Umbilical cord (tissue), 2 donors: ENCODE data around the gene CLCF1. TPM values are rescaled to one million over a fixed set of nuclear protein-coding genes. Genes with fewer than 3 reads are reported as not detected.

ENCODE experiments used
- DNase-seq: peaks from one replicate; pipeline ENCODE4 v3.0.0-alpha.2; 2015; ENCODE audit warnings: low spot score
- total RNA-seq: library from RNA; depleted of rRNA; stranded (reverse); fragments of >200 nt; gene quantifications from one replicate; pipeline ENCODE4 v1.2.3, GENCODE V29; 2014; ENCODE audit warnings: low replicate concordance; ENCODE audit not compliant: insufficient read depth

Gene CLCF1
- 11.1 TPM for total RNA-seq

DNA sequence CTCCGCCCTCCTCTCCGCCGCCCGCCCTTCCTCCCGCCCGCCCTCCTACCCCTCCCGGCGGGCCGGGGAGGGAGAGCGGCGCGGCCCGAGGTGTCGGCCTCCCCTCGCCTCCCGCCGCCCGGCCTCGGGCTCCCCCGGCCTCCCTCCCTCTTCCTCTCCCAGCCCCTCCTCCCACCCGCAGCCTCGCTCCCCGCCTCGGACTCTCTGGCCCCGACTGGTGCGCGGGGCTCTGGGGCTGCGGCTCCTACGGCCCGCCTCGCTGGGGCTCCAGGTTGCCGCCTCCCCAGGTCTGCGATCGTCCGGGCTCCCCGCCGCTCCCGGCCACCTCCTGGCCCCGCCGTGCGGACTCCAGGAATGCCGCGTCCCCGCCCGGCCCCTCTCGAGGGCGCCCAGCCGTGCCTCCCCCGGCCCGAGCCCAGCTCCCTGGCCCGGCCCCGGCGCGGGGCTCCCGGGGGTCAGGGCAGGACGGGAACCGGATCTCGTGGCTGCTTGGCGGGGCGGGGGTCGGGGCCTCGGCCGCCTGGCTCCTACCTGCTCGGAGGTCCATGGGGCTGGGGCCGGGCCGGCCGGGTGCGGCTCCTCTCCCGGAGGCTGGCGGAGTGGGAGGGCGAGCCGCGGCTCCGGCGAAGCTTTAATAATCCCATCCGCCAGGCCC, at the start of gene CLCF1:
CLCF1 (minus strand) TSS at position 606 of the 655 bp plus-strand sequence; CDS start at position 547, 59 bp downstream.
- DNase-seq = peak; percentile 83

GRCh38 chr11:67422891-67423290, 49.5 kb upstream of the CLCF1 start:
- DNase-seq = no peak

DNA sequence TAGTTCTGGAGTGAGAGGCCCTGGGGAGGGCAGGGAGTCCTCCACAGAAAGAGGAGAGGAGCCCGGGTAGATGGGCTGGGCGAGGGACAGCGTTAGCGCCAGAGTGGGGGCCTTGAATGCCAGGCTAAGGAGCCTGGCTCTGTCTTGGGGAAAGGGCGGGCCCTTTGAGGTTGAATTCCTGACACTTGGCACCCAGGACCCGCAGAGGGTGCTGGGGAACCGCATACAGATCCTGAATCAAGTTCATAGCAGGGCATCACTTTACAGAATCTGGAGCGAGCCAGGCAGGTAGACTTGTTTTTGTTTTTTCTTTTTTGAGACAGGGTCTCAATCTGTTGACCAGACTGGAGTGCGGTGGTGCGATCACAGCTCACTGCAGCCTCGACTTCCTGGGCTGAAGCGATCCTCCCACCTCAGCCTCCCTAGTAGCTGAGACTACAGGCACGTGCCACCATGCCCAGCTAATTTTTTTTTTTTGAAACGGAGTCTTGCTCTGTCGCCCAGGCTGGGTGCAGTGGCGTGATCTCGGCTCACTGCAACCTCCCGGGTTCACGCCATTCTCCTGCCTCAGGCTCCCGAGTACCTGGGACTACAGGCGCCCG, 48.1 kb upstream of the CLCF1 start:
- DNase-seq = no peak

GRCh38 chr11:67420646-67421429, 47.4 kb upstream of the CLCF1 start:
- peak; percentile 95 for DNase-seq

DNA sequence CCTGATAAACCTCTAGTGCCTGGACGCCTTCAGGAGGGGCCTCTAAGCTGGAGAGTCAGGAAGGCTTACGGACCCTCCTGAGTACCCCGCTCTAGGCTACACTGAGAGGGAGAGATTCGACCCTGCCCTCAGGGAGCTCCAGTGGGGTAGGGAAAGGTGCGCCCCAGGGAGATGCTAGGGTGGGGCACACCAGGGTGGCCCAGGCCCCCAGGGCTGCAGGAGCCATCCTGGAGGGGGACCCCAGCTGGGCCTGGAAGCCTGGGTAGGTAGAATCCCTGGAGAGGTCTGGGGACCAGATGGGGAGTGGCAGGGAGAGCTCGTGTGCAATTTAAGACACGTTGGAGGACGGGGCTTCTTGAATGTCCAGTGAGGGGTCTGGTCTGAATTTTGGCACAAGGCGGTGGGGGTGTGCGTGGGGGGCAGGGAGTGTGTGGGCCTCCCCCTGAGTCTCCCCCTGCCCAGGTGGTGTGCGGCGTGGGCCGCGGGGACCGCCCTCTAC, 46.8 kb upstream of the CLCF1 start:
- DNase-seq = no peak

DNA sequence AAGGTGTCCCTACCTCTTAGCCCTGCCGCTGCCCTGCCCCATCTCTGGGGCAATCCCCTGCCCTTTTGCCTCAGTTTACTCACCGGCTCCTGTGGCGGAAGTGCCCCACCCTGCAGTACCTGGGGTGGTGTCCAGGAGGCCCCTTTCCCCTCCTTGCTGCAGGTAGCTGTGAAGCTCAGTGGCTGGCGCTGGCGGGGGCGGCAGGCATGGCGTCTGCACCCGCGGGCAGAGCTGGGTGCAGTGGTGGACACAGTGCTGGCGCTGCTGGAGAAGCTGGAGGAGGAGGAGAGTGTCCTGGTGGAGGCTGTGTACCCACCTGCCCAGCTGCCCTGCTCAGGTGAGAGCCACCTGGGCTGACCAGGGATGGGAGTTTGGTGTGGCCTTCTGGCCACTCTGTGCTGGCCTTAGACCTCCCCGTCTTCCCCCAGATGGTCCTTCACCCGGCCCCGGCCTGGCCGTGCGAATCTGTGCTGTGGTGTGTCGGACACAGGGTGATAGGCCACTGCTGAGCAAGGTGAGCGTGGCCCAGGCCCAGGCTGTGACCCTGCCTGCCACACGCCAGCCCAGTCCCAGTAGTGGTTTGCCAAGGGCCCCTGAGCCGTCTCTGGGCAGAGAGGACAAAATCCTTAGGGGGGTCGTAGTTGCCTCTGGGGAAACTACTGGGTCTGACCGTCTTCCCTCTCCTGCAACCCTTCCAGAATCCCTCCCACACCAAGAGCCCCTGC, 46.1 kb upstream of the CLCF1 start:
- DNase-seq = no peak

DNA sequence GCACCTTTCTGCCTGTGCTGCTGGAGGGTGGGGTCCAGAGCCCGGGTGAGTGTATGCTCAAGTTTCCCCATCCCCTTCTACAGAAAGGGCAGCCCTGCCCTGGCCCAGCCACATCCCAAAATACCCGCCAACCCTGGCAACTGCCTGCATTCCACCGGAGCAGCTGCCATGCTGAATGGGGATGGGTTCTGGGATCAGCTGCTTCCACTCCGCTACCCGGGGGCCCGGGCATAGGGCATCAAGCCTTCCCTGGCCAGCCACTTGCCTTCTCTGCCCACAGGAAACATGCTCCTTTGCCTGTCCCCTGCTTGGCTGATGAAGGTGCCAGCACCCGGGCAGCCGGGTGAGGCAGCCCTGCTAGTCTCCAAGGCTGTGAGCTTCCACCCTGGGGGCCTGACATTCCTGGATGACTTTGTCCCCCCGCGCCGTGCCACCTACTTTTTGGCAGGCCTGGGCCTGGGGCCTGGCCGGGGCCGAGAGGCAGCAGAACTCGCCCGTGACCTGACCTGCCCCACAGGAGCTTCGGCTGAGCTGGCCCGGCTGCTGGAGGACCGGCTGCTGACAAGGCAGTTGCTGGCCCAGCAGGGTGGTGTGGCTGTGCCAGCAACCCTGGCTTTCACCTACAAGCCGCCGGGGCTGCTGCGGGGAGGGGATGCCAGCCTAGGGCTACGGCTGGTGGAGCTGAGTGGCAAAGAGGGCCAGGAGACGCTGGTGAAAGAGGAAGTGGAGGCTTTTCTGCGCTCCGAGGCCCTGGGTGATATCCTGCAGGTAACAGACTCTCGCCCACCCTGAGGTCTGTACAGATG, 45.3 kb upstream of the CLCF1 start:
- DNase-seq = no peak

DNA sequence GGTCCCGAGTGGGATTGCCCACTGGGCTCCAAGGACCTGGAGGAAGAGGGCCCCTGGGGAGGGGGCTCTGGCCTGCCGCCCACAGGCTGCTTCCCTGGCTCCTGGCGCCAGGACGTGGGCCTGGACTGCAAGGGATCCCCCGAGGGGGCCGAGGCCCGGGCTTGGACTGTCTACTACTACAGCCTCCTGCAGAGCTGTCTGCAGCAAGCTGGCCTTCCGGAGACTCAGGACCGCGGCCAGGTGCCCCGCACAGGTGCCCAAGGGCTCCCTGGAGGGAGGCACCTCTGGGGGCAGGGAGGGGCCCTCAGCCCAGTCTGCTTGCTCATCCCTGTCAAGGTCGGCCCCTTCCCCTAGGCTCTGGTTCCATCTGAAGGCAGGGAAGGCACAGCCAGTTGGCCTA, 44.0 kb upstream of the CLCF1 start:
- DNase-seq = no peak

- peak; percentile 33 for DNase-seq
These were observed 43.3 kb upstream of the CLCF1 start for GRCh38 chr11:67416416-67417335.

- DNase-seq = no peak
These were observed 42.3 kb upstream of the CLCF1 start, which contains the start of gene CARNS1 for GRCh38 chr11:67415501-67416304. TSS of gene CARNS1 (plus strand) at chr11:67415678. CDS start at chr11:67416200, 522 bp downstream.

GRCh38 chr11:67413266-67413849, 40.0 kb upstream of the CLCF1 start:
- DNase-seq = no peak

DNA sequence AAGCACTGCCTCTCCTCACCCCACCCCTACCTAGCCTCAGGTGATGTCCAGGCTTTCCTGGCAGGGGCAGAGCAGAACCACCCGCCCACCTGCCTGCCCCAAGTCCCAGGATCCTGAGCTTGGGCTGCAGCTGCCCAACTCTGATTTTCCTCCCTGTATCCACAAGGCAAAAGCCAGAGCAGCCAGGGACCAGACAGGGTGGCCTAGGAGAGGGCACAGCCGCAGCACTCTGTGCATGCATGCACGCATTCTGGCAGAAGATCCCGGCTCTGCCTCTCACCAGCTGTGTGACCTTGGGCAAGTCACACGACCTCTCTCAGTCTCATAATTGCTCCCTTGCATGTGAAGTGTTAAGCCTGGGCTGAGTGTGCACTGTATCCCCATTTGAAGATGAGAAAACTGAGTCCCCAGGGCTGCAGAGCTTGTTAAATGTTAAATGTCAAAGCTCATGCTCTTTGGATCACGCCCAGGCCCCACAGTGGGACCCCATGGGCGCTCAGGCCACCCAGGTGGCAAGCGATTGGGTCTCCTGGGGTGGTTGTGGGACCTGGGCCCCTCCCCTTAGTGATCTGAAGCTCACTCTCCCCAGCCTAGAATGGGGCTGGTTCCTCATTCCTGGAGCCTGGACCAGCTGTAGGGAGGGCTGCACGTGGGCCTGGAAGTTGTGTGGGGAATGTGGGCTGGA, 39.2 kb upstream of the CLCF1 start:
- DNase-seq = no peak

DNA sequence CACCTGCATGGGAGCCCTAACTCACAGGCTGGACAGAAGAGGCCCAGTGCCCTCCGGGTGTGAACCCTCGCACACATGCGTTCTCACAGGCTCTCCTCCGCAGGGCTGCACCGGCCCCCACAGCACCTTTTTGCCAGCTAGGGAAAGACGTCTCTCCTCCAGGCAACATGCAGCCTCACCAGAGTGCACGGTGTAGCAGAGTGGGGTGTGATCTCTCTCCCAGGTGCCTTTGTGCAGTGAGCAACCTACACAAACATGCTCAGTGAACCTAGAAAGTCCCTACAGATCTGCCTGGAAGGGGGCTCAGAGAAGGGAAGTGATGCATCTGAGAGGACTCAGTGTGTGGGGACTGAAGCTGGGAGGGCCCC, 38.4 kb upstream of the CLCF1 start:
- DNase-seq = no peak

- DNase-seq = no peak
These were observed 37.8 kb upstream of the CLCF1 start for GRCh38 chr11:67410984-67411784.

- DNase-seq = no peak
These were observed 37.0 kb upstream of the CLCF1 start for GRCh38 chr11:67410369-67410831.

DNA sequence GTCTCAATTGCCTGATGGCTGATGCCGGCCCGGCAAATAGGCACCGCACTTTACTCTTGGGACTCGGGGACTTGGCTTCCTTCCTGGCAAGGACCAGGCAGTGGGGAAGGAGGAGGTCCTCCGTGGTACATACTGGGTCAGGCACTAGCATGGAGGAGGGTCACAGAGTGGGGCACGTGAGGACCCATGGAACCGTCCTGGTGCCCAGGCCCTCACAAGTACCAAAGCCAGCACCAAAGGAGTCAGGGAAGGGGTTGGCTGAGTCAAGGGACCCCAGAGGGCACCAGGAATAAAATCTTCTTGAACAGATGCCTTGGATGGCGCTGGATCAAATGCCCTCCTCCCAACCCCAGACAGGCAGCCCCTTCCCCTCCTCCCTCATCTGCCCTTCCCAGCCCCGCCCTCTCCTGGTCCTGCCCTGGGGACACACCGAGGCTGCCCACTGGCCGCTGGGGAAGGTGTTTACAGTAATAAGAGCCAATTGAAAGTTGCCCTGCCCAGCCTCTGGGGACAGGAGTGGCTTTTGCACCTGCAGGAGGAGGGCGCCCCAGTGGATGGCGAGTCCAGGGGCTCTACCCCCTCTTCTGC, 36.5 kb upstream of the CLCF1 start:
- DNase-seq = no peak

DNA sequence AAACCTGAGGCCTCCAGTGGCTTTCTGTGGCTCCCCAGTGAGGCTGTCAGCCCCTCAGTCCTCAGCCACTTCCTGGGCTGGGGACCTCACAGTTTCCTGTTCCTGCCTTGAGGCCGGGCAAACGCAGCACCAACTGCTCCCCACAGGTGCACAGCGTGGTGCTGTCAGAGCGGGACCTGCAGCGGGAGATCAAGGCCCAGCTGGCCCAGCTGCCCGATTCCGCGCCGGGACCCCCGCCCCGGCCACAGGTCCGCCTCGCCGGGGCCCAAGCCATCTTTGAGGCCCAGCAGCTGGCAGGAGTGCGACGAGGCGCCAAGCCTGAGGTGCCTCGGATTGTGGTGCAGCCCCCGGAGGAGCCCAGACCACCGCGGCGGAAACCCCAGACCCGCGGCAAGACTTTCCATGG, 35.9 kb upstream of the CLCF1 start:
- no peak for DNase-seq
